GM19193 (cell line): ENCODE measurements around the gene ARHGAP11A.

Source experiments
- POLR2A ChIP-seq: IDR thresholded peaks from 4 replicates; pipeline ENCODE4 v1.6.1; 2011; ENCODE audit not compliant: insufficient read depth, insufficient read length; ENCODE audit errors: extremely low read depth

ARHGAP11A gene

DNA sequence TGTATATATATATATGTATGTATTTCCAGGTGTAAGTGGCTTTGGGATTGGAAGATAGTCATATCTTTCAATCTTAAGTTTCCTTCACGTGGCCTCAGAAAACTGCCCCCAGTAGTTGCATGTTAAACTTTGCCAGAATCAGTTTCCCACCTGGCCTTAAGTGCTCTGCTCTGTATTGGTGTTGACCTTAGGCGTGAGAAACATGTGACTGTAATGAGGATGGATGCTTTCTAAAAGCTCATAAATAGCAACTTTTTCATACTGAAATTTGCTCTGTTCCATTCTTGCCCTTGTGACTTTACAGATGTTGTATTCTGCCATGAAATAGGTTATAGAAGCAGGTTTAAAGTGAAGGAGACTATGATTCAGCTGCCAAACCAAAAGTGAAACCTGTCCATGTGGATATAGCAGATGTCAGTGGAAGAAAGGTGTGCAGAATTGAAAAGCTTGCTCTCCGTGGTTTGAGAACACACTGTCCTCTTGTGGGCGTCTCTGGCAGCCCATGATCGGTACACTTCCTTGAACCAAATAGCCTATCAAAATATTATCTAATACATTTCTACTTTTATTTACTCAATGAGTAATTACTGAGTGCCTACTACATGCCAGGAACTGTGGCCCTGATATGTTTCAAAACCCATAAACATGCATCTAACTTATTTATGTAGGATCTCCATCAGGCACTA is 42.0 kb downstream of the ARHGAP11A start:
- TF ChIP-seq POLR2A: no peak

DNA sequence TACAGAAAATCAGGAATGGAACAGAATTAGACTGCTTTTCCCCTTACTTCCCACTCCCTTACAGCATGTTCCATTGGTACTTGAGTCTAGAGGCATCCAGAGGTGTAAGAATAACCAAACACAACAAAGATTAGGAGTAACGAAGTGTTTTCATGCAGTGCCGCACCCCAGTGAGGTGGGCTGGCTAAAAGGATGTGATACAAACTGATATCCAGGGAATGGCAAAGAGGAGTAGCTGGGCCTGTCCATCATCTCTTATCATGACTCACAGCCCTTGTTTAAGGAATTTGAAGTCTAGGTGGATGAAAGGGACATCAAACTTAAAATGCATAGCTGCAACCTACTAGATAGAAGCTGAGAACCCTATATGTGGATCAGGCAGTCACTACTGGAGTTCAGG is 42.6 kb downstream of the ARHGAP11A start:
- no peak for TF ChIP-seq POLR2A

DNA sequence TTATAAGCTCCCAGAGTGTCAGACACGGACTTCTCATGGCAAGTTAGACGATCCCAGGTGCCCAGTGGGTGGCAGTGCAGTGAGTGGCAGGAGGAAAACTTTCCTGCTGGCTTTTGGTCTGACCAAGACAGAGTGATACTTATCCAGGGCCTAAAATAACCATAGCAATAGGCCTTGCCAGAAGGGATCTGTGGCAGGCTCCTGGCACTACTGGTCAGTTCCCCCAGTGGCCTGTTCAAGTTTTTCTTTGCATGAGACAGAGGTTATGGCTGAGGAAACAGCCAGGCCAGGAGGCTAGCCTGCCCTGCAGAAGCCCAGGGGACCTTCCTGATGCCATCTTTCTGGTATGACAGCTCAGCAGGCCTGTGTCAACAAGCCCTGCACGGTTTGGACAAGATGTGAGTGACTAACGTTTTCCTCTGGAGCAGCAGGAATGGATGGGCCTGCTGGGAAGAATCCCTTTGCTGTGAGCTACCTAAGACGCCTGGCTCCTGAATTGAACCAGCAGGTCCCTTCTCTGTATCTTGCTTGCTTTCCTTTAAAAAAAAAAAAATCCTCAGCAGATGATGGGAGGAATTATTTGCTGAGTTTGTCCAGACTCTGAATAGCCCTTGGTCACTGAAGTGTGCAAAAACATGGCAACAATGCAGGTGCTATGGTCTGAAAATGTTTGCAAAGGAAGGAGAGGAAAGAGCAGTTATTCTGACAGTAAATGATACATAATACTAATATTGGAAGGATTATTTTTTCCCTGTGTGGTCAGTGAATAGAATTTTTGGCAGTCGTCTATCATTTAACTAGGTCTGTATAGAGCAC is 44.2 kb downstream of the ARHGAP11A start:
- no peak for TF ChIP-seq POLR2A

DNA sequence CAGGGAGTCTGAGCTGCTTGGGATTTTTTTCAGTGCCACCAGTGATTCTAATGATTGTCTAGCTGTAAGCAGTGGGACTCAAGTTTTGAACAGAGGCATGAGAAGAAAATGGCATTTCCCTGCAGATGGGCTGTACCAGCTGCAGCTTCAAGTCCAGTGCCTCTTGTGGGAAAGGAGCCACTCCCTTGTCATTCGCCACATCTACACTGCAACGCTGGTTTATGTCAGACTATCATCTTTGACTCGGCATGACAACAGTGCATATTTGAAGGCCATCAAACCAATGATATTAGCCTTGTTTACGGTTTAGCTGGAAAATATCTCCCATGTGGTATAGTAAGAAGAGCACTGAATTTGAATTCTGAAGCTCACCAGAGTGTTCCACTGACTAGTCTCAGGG is 48.4 kb downstream of the ARHGAP11A start:
- TF ChIP-seq POLR2A: no peak

DNA sequence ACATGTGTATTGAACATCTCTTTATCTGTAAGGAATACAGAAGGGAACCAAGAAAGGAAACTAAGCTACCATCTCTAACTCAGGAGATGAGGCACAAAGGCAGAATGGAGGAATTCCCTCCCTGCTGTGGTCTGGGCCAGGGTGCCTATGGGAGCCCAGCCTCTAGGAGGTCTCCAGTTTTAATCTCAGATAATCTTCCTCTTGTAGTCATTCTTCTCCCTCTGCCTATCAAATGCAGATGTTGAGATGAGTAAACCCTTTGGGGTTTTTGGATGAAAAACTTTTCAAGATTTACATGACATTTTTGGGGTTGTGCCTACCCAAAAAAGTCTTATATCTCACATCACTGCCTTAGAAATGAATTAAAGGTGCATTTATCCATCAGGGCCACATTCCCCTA is 49.5 kb downstream of the ARHGAP11A start:
- TF ChIP-seq POLR2A: no peak

DNA sequence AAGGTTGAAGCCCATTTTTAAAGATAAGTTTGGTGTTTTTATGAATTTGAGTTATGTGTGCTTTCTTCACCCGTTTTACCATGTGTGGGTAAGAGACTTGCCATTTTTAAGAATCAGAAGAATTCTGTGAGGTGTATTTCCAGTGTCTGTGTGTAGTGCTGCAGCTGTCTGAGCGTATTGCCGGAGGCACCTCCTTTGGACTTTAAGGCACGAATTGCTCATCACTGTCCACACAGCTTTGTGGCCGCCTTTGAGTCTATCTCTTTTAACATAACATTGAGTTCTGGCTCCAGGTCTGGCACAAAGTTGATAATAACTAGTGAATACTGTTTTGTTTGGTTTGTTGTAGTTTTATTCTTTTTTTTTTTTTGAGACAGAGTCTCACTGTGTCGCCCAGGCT is 52.0 kb downstream of the ARHGAP11A start:
- no peak for TF ChIP-seq POLR2A

- TF ChIP-seq POLR2A: no peak
These were observed 53.6 kb downstream of the ARHGAP11A start for GRCh38 chr15:32668942-32669341.

- no peak for TF ChIP-seq POLR2A
These were observed 54.8 kb downstream of the ARHGAP11A start for GRCh38 chr15:32669896-32670611.

DNA sequence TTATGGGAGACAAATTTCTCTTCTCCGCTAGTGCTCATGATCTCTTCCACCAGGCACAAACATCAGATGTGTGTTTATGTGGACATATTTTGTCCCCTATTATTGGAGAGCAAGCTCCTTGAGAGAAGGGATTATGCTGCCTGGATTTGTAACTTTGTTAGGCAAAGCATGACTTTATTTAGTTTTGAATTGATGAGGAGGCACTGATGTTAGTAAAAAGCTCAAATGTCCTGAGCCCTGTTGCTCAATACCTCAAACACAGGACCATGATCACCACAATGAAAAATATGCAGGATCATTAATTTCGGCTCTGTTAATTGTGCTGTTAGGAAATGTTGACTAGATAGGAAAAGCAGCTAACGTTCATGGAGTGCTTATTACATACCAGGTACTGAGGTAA is 55.3 kb downstream of the ARHGAP11A start:
- no peak for TF ChIP-seq POLR2A

- TF ChIP-seq POLR2A: no peak
These were observed 56.3 kb downstream of the ARHGAP11A start for GRCh38 chr15:32671339-32672325.

DNA sequence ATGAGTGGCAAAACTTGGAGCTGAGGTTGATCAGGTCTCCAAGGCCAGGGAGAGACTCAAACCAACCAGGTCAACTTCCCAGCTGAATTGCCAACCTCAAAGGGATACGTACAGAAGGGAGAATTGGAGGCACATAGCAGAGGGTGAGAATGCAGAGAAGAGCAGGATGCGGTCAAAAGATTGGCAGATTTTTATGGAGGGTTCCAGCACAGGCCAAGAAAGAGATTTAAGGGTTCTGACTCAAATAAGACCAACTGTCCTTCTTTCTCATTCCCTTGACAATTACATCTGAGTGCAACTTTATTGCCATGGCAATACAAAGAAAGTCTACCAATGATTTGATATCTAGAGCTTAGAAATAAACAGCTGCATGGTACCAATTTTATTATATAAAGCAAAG is 59.4 kb downstream of the ARHGAP11A start:
- no peak for TF ChIP-seq POLR2A

DNA sequence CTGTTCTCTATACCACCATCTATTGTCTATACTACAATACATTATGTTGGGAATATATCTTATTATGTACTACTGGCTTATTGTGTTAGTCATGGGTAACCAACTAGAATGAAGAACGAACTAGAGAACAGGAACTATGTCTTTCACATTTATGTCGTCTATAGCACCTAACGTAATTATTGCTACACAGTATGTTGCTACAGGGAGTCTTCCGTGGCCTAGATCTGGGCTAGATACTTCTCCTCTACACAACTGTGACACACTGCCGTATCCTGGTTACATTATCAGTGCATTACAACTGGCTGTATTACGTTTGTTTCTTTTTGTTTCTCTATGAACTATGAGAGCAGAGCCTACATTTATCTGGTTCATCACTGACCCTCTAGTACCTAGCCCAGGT is 60.2 kb downstream of the ARHGAP11A start:
- no peak for TF ChIP-seq POLR2A

DNA sequence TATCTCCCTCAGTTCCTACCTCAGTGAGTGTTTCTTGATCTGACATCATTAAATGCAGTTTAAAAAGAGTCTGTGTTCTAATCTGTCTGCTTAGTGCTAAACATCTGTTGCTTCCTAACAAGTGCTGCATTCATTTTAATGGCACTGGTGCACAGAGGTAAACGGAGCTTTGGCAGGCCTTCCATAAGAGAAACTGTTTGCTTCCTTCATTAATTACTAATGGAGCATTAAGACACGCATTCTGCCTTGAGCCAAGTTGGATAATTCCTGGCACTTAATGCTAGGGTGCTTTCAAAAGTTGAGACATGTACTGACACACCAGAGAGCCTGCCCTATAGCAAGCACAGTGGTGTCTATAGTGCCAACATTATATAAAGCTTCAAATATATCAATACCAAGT is 60.9 kb downstream of the ARHGAP11A start:
- TF ChIP-seq POLR2A: no peak

DNA sequence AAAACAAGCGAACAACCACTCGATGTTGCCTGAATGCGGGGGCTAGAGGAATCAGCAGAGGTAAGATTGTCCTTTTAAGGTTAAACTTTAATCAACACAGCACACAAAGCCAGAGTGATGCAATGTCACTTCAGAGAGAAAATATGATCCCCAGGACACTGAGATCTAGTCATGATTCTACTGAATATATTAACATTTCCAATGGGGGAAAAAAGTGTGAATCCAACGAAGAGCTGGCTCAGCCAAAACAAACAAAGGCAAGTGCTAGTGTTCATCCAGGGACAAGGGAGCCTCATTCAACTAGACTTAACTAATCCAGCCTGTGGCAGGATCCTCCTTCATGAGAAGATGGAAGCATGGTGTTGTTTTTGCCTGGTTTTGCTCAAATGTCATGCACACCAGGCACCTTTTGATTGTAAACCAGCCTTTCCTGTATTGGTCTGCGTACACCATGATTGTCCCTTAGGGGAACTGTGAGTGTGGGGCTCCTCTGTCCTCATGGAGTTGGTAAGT is 62.0 kb downstream of the ARHGAP11A start:
- TF ChIP-seq POLR2A: no peak
